ENCODE measurements around the gene DBX2.

Gene DBX2

DNA sequence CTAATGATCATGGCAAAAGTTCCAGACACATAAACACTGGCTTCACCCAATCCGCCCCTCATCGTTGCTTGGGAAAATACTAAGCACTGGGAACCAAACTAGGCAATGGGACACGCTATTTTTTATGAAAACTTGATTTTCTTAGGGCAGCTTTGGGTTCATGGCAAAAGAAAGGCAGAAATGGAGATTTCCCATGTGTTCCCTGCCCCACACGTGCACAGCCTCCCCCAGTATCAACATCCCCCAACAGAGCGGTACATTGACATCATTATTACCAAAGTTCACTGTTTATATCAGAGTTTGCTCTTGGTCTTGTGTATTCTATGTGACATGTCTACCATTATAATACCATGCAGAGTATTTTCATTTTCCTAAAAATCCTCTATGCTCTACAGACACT is 71.0 kb downstream of the DBX2 start:
- DNase-seq (ENCODE audit: low read depth): no peak

DNA sequence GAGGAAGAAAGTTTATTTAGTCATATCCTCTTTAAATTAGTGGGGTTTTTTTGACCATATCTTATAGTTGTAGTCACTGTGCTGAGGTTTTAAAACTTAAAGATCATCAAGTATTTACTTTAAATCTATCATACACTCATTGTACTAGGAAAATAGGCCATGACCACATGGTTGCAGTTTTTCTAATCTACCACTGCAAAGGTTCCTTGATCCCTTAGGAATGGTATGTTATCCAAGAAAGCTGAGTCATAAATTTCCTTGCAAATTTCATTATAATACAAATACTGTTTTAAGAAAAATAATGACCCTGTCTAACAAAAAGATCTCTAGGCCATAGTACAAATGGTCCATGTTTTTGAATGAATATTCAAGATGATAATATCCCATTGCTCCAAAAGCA is 74.7 kb downstream of the DBX2 start:
- no peak overlapping the region for H3K4me3 ChIP-seq (ENCODE audit: control insufficient read depth, low read depth, low read length)
- TF ChIP-seq, protein P1, sequence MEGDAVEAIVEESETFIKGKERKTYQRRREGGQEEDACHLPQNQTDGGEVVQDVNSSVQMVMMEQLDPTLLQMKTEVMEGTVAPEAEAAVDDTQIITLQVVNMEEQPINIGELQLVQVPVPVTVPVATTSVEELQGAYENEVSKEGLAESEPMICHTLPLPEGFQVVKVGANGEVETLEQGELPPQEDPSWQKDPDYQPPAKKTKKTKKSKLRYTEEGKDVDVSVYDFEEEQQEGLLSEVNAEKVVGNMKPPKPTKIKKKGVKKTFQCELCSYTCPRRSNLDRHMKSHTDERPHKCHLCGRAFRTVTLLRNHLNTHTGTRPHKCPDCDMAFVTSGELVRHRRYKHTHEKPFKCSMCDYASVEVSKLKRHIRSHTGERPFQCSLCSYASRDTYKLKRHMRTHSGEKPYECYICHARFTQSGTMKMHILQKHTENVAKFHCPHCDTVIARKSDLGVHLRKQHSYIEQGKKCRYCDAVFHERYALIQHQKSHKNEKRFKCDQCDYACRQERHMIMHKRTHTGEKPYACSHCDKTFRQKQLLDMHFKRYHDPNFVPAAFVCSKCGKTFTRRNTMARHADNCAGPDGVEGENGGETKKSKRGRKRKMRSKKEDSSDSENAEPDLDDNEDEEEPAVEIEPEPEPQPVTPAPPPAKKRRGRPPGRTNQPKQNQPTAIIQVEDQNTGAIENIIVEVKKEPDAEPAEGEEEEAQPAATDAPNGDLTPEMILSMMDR (conservative IDR thresholded peaks at IDR 0.05; ENCODE audit: control insufficient read depth, insufficient read depth, low read depth, low read length): no peak
- peak; percentile 46 for DNase-seq (ENCODE audit: low read depth)

More for the DNA sequence above, 71.0 kb downstream of the DBX2 start:
- H3K4me3 ChIP-seq (ENCODE audit: control insufficient read depth, low read depth, low read length): no peak overlapping the region
- TF ChIP-seq, protein P1 (conservative IDR thresholded peaks at IDR 0.05; ENCODE audit: control insufficient read depth, insufficient read depth, low read depth, low read length): no peak

DNA sequence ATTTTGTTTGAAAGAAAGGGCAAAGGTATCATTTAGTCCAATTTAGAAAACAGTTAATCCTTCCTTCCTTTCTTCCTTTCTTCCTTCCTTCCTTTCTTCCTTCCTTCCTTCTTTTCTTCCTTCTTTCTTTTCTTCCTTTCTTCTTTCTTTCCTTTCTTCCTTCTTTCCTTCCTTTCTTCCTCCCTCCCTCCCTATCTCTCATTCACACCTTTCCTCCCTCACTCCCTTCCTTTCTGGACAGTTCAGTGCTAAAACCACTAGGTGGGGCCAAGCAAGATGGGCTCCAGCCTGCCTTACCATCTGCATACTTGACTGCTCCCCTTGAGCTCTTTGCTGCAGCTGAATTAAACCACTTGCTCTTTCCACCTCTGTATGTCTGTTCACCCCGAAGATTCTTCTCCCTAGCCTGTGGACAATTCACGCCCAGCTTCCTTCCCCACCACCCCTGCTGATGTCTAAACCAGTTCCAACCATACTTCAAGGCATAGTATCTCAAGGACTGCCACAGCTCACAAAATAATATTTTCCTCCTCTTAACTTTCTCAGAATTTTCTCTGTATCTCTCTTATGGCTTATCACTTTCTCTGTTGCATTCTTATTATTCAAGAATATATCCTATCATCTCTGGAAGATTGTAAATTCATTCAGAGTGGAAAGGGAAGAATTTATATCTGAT is 78.0 kb downstream of the DBX2 start:
- no peak overlapping the region for H3K4me3 ChIP-seq (ENCODE audit: control insufficient read depth, low read depth, low read length)
- TF ChIP-seq, protein P1 (conservative IDR thresholded peaks at IDR 0.05; ENCODE audit: control insufficient read depth, insufficient read depth, low read depth, low read length): peak; percentile 67
- DNase-seq (ENCODE audit: low read depth): peak; percentile 31

DNA sequence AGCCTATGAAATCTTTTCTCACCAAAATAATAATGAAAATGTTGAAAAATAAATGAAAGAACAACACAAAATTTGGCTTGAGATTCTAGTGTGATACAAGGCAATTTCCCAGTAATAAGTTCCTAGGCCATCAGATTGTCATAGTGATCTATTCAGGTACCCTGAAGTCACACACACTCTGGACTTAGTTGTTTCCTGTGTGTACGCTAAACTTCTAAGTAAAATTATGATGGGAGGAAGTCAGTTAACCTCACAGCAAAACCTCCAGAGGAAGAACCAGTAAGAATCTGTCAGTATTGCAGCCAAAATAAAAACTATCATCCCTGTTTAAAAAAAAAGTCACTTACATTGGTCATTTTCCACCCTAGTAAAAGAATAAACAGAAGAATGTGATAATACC is 81.9 kb downstream of the DBX2 start:
- TF ChIP-seq, protein P1 (conservative IDR thresholded peaks at IDR 0.05; ENCODE audit: control insufficient read depth, insufficient read depth, low read depth, low read length): no peak
- H3K4me3 ChIP-seq (ENCODE audit: control insufficient read depth, low read depth, low read length): no peak overlapping the region
- DNase-seq (ENCODE audit: low read depth): no peak
